Activated T-cell treated with anti-CD3 and anti-CD28 coated beads for 1 hour (primary cell): ENCODE results near the gene RPLP2.

Experiments used
- DNase-seq: peaks from one replicate; pipeline ENCODE4 v3.0.0-alpha.2; 2020; ENCODE audit warnings: low read depth

The RPLP2 gene

DNA sequence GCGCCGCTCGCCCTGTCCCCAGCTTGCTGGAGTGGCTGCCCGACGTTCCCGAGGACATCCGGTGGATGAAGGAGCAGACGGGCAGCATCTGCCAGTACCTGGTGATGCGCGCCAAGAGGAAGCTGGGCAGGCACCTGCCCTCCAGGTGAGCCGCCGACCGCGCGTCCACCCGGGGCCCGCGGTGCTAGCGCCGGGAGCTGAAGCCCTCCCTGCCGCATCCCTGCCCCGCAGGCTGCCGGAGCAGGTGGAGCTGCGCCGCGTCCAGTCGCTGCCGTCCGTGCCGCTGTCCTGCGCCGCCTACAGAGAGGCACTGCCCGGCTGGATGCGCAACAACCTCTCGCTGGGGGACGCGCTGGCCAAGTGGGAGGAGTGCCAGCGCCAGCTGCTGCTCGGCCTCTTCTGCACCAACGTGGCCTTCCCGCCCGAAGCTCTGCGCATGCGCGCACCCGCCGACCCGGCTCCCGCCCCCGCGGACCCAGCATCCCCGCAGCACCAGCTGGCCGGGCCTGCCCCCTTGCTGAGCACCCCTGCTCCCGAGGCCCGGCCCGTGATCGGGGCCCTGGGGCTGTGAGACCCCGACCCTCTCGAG, 14.6 kb downstream of the RPLP2 start:
- no peak for DNase-seq

- no peak for DNase-seq
These were observed 15.2 kb downstream of the RPLP2 start for GRCh38 chr11:824942-825341.

DNA sequence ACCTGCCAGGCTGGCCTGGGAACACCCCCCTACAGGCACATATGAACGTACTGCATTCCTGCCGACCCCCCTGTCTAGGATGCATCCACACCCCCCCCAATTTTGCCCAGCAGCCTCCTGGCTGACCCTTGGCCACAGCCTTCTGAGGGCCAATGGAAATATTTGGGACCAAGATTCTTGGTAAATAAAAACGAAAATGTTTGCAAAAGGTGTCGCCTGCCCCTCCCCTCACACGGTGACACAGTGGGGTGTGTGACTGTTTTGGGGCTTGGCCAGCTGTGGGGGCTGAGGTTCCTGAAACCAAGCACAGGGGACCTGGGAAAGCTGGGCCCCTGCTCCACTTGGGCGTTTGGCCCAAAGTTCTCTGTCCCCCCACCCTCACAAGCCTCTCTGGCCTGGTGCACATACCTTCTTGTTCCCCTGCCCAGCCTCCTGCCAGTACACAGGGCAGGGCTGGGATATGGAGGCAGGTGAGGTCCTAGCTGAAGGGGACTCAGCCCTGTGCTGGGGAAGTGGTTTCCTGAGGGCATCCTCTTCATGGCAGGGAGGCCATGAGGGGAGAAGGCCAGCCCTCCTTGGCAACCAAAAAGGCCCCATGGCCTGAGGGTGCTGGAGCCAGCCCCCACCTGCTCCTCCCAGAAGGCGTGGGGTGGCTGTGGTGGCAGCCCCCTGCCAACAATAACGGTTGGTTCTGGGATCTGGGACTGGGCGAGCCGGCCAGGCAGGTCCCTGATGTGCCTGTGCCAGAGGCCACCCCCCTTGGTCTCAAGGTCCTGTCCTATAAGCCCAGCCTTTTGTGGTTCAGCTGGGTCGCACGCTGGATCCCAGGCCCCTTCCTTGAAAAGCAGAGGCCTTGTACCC, 15.8 kb downstream of the RPLP2 start:
- no peak for DNase-seq

DNA sequence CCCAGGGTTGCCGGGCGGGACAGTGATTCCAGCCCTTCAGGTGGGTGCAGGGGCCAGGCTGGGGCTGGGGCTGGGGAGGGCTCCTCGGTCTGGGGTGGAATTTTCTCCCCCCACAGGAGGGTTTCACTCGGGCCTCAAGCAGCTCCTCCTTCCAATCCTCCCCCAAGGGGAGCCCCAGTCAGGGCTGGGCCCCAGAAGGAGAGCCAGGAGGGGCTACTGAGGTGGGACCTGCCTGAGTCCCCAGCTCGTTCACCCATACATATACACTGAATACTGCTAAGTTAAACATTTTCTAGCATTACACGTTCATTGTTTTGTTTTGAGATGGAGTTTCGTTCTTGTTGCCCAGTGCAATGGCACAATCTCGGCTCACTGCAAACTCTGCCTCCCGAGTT, 16.5 kb downstream of the RPLP2 start:
- no peak for DNase-seq

- DNase-seq: no peak
These were observed 17.0 kb downstream of the RPLP2 start for GRCh38 chr11:826836-827145.

GRCh38 chr11:827146-827896, 17.6 kb downstream of the RPLP2 start:
- DNase-seq: no peak

DNA sequence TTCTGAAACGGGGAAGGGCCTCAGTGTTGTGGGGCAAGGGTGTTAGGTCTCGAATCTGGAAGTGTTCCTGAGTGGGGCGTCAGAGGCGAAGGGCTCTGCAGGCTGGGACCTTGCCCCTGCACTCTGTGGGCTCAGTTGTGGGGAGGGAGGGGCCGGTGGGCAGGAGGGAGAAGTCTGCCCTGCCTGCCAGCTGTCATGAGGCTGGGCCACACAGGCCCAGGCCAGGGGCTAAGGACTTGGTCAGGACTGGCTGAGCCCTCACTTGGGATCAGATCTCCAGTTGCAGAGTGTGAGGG, 18.1 kb downstream of the RPLP2 start, which contains the start of gene CRACR2B:
CRACR2B (plus strand) TSS at position 23 of the 296 bp plus-strand sequence. CDS start 689 bp downstream, outside the sequence.
- DNase-seq: no peak

- DNase-seq: no peak
These were observed 18.9 kb downstream of the RPLP2 start for GRCh38 chr11:828506-829175.

DNA sequence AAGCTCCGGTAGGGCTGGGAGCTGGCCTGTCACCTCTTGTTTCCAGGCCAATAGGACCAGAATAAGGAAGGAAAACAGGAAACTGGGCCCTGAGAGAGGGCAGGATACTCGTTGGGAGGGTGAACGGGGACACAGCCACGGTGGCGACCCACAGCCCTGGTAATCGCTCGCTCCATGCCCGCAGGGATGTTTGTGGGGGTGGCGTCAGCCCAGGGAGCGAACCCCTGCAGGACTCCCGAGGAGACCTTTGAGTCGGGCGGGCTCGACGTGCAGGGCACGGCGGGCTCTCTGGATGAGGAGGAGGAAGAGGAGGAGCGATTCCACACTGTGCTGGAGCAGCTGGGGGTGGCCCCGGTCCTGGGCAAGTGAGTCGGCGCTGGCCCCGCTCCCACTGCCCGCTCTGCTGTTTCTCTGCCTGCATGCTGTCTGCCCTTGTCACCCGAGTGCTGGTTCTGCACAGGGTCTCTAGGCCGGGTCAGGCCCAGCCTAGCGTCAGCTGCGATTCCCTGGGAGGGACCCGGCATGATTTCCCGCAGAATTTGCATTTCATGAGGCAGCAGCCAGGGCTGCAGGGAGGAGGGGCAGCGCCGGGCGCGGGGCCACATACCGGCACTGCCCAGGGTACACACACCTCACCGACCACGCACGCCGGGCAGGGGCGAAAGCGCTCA, 19.5 kb downstream of the RPLP2 start:
- DNase-seq: no peak

DNA sequence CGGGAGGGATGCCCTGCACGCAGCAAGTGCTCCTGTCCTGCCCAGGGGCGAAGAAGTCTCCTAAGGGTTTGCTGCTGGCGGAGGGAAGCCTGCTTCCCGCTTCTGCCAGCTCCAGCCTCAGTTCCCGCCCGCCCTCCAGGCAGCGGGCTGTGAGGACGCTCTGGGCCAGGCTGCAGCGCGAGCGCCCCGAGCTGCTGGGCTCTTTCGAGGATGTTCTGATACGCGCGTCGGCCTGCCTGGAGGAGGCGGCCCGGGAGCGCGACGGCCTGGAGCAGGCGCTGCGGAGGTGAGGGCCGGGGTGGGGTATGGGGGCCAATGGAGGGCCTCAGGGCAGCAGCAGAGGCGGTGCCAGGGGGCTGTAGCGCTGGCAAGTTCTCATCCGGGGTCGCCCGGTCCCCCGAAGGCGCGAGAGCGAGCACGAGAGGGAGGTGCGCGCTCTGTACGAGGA, 20.1 kb downstream of the RPLP2 start:
- DNase-seq: no peak

DNA sequence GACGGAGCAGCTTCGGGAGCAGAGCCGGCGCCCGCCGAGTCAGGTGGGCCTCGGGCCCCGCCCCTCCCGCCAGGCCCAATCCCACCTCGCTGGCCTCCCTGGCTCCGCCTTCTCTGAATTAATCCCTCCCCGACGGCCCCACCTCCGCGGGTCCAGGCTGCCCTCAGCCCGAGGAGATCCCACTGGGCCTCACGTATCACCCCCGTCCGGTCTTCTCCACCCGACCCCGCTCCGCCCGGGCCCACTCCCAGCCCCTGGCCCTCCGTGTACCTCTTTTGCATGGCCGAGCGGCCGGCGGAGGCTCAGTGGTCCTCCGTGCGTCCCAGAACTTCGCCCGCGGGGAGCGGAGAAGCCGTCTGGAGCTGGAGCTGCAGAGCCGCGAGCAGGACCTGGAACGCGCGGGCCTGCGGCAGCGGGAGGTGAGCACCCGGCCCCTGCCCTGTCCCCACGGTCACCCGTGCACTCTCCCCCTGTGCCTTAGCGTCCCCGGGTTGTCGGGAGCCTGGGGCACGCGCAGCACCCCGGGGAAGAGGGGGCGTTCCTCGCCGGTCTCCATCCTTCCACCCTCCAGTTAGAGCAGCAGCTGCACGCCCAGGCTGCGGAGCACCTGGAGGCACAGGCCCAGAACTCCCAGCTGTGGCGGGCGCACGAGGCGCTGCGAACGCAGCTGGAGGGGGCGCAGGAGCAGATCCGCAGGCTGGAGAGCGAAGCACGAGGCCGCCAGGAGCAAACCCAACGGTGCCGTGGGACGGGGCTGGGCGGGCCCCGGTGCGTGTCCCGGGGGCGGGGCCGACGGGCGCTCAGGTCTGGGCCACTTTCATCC, 20.7 kb downstream of the RPLP2 start:
- DNase-seq: peak; percentile 43

GRCh38 chr11:831118-831864, 21.5 kb downstream of the RPLP2 start:
- no peak for DNase-seq

DNA sequence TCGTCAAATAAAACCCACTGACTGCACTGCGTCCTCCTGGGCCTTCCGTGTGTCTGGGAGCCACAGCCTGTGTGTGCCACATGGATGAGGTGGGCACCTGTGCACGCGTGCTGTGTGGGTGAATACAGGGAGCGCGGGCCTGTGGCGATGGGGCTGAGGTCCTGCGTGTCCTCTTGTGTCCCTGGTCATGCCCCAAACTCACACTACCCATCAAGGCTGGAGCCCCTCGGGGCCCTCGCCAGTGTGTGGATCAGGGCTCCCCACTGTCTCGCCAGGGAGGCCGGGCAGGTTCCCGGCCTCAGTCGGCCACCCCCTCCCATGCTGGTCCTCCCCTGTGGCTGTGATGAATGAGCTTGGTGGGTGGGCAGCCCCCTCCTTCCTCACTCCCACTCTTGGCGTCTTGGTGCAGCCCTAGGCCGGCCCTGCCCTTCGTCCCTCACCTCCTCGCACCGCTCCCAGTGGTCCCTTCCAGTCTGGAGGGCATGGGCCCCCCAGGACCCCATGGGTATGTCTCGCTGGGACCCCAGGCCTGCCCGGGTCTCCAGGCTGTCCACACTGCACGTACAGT, 22.3 kb downstream of the RPLP2 start:
- no peak for DNase-seq

DNA sequence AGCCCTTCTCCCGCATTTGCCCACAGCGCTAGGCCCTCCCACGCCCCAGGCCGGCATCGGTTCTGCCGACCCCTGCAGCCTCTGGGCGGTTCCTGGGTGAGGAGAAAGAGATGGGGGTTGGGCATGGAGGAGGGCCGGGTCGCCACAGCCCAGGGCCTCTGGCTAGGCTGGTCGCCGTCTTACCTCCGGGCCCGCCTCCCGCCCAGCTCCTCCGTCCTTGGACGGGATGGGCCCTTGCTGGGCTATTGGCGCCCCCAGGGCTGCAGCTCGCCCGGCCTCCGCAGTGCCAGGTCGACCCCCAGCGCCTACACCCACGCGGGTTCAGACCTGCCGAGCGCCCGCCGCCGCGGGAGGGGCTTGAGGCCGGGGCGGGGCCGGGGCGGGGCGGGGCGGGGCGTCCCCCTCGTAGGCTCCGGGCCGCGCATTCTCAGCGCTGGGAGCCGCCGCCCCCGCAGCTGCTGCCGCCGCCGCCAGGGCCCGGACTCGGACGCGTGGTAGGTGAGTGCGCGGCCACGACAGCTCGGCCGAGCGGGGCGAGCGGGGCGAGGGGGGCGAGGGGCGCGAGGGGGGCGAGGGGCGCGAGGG, 22.9 kb downstream of the RPLP2 start, which contains the start of gene CD151:
CD151 (plus strand) TSS at position 424 of the 585 bp plus-strand sequence. CDS start 3,118 bp downstream, outside the sequence.
- peak; percentile 51 for DNase-seq

DNA sequence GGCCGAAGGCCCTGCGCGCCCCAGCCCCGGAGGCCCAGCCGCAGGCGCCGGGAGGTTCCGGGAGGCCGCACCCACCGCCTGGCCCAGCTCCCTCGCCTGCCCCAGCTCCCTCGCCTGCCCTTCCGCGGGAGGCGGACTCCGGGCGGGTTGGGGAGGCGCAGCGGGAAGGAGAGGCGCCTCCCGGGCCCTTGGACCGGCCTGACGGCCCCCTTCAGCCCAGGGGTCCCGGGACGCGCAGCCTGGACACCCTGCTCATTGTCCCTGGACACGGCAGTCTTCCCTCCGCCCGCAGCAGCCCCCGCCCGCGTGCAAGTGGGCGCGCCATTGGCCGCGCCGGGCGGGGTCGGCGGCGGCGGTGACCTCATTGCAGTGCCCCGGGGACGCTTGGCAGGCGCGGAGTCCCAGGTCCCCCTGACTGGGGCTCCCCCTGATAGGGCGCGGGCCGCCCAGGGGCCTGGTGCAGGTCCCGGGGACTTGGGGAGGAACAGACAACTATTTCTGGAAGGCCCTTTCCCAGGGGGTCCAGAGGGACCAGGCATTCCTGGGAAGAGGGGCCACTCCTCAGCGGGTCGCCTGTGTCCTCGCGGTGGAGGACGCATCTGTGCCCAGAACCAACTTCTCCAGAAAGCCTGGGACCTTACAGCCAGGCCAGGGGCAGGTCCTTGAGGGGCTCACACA, 23.5 kb downstream of the RPLP2 start:
- DNase-seq: no peak

DNA sequence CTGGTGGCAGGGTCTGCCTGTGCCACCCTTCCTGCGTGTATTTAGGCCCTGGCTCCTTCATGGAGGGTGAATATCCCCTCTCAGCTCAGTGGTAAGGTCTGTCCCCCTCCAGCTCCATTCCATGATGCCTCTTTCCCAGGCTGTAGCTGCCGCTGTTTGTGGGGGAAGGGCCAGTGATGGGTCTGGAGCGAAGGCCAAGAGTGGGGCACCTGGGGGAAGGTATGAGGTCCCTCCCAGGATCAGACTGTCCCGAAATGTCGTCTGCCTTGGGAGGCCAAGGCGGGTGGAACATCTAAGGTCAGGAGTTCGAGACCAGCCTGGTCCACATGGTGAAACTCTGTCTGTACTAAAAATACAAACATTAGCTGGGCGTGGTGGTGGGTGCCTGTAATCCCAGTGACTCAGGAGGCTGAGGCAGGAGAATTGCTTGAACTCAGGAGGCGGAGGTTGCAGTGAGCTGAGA, 24.1 kb downstream of the RPLP2 start:
- no peak for DNase-seq

GRCh38 chr11:834371-835316, 24.9 kb downstream of the RPLP2 start:
- DNase-seq: no peak

GRCh38 chr11:836274-836673, 26.5 kb downstream of the RPLP2 start:
- no peak for DNase-seq
